Neural cell (in vitro differentiated cells): ENCODE data around the gene CD226.

Source experiments
- CTCF ChIP-seq: fragments of 450-650 bp; IDR thresholded peaks from 2 replicates; pipeline ENCODE4 v1.5.1; 2014; ENCODE audit warnings: antibody characterized with exemption, mild to moderate bottlenecking, moderate library complexity; ENCODE audit not compliant: poor library complexity, severe bottlenecking
- EP300 ChIP-seq: fragments of 450-650 bp; conservative IDR thresholded peaks from 2 replicates; pipeline ENCODE4 v1.6.1; 2014; ENCODE audit warnings: antibody characterized with exemption, mild to moderate bottlenecking, moderate library complexity; ENCODE audit not compliant: poor library complexity, severe bottlenecking
- EZH2 ChIP-seq: fragments of 200-600, 300-800 bp; shearing (Covaris generic), sonication (generic); IDR thresholded peaks from 2 replicates; pipeline ENCODE4 v1.6.1; 2014; ENCODE audit warnings: antibody characterized with exemption, low read length, borderline replicate concordance, mild to moderate bottlenecking; ENCODE audit not compliant: insufficient read depth, poor library complexity, severe bottlenecking
- POLR2AphosphoS5 ChIP-seq: IDR thresholded peaks from 2 replicates; pipeline ENCODE4 v1.6.1; 2012
- TF ChIP-seq, protein P1 (sequence below): IDR thresholded peaks from 2 replicates; pipeline ENCODE4 v1.6.1; 2012; ENCODE audit warnings: borderline replicate concordance

DNA sequence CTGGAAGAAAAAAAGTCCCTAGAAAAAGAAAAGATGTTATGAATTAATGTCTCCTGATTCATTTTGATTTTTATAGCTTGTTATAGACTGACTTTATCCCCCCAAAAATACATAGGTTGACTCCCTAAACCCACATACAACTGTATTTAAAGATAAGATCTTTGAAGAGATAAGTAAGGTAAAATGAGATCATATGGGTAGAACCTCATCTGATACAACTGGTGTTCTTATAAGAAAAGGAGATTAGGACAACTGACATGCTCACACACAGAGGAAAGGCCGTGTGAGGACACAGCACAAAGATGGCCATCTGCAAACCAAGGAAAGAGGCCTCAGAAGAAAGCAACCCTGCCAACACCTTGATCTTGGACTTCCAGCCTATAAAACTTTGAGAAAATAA lies 117.5 kb downstream of the CD226 start:
- TF ChIP-seq EP300 (no peak), CTCF (no peak), POLR2AphosphoS5 (no peak), EZH2 (no peak)
- TF ChIP-seq, protein P1, sequence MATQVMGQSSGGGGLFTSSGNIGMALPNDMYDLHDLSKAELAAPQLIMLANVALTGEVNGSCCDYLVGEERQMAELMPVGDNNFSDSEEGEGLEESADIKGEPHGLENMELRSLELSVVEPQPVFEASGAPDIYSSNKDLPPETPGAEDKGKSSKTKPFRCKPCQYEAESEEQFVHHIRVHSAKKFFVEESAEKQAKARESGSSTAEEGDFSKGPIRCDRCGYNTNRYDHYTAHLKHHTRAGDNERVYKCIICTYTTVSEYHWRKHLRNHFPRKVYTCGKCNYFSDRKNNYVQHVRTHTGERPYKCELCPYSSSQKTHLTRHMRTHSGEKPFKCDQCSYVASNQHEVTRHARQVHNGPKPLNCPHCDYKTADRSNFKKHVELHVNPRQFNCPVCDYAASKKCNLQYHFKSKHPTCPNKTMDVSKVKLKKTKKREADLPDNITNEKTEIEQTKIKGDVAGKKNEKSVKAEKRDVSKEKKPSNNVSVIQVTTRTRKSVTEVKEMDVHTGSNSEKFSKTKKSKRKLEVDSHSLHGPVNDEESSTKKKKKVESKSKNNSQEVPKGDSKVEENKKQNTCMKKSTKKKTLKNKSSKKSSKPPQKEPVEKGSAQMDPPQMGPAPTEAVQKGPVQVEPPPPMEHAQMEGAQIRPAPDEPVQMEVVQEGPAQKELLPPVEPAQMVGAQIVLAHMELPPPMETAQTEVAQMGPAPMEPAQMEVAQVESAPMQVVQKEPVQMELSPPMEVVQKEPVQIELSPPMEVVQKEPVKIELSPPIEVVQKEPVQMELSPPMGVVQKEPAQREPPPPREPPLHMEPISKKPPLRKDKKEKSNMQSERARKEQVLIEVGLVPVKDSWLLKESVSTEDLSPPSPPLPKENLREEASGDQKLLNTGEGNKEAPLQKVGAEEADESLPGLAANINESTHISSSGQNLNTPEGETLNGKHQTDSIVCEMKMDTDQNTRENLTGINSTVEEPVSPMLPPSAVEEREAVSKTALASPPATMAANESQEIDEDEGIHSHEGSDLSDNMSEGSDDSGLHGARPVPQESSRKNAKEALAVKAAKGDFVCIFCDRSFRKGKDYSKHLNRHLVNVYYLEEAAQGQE: no peak
